ENCODE results near the gene SMIM26. TPM values are rescaled to one million over a fixed set of nuclear protein-coding genes. Genes with fewer than 3 reads are reported as not detected.

The SMIM26 gene
- total RNA-seq, 2 experiments from 2014 or later, result 56.5 to 56.6 TPM

GRCh38 chr20:18588574-18588933, 21.3 kb downstream of the SMIM26 start:
- Mint-ChIP-seq H3K27me3 (peaks cover 6% of the 10 kb centered on the region), H3K4me3 (peak overlapping the region; percentile 89), H3K36me3 (ENCODE audit: low read depth) (no peaks in the 10 kb centered on the region), H3K4me1 (ENCODE audit: low read depth) (peaks cover 29% of the 10 kb centered on the region), H3K27ac (peak overlapping the region; percentile 86), H3K9me3 (no peaks in the 10 kb centered on the region)
- ChIA-PET CTCF (interaction anchor here (1.1 to 1.2 kb wide), 3 partner anchors 10 to 81 kb away, joined by 3 to 4 read pairs (median 3); partner anchors contain the start of gene SEC23B), POLR2A (interaction anchor here (0.7 to 1.5 kb wide), 5 partner anchors 11 to 122 kb away, joined by 3 to 4 read pairs (median 3); partner anchors contain the start of genes DZANK1 and POLR3F)
- ATAC-seq (no peak), DNase-seq (no peak)
- intact Hi-C loops (cut with micrococcal nuclease), result loop anchor here (5.0 kb wide), 1 partner anchor 81 kb away; the partner anchor contains the start of gene SEC23B
- no peak for TF ChIP-seq CTCF (IDR thresholded peaks at IDR 0.05)

DNA sequence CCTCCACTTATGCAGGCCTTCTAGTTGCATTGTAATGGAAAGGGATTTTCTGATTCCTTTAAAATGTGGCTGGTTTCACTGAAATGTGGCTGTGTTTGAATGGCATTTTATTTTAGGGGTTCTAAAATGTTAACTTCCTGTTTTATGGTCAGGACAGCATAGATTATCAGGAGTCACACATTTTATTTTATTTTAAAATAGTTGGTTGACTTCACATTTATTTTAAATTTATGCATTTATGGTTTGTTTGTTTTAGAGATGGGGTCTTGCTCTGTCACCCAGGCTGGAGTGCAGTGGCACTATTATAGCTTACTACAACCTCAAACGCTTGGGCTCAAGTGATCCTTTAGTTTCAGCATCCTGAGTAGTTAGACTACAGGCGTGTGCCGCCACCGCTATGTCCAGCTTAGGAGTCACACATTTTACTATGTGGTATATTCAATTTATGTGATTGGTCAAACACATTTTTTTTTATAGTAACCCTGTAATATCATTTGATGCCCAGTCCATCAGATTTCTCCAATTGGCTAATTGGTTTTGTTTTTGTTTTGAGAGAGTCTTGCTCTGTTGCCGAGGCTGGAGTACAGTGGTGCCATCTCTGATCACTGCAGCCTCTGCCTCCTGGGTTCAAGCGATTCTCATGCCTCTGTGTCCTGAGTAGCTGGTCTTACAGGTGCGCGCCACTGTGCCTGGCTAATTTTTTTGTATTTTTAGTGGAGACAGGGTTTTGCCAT, 22.9 kb downstream of the SMIM26 start:
- DNase-seq (no peak), ATAC-seq (no peak)
- H3K27ac Mint-ChIP-seq, result no peak overlapping the region
- no peaks in the 10 kb centered on the region for H3K36me3 Mint-ChIP-seq (ENCODE audit: low read depth)
- intact Hi-C loops (cut with micrococcal nuclease), result loop anchor here (5.0 kb wide), 1 partner anchor 83 kb away; the partner anchor contains the start of gene SEC23B
- ChIA-PET CTCF (interaction anchor here (0.6 to 1.2 kb wide), 2 partner anchors 9 to 83 kb away, joined by 3 read pairs; partner anchors contain the start of gene SEC23B), POLR2A (no interaction called here)
- H3K4me1 Mint-ChIP-seq (ENCODE audit: low read depth), result peaks cover 29% of the 10 kb centered on the region
- H3K4me3 Mint-ChIP-seq, result peak overlapping the region; percentile 89
- no peaks in the 10 kb centered on the region for H3K9me3 Mint-ChIP-seq
- H3K27me3 Mint-ChIP-seq, result no peaks in the 10 kb centered on the region
- no peak for TF ChIP-seq CTCF (IDR thresholded peaks at IDR 0.05)

DNA sequence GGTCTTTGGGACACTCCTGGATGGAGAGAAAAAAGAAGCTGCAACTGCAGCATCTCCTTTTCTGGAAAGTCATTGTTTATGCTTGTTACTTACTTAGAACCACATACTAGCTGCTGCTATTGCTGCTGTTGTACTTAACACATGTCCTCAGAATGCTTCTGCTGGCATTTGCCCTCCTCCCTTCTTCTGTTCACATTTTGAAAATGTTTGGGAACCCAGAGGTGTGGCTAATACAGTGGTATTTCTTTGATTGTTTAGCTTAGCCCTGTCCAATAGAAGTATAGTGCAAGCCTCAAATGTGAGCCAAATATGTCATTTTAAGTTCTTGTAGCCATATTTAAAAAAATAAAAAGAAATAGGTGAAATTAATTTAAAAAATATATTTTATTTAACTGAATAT, 29.0 kb downstream of the SMIM26 start:
- no peak for ATAC-seq
- Mint-ChIP-seq H3K27me3 (no peaks in the 10 kb centered on the region), H3K9me3 (no peaks in the 10 kb centered on the region), H3K36me3 (ENCODE audit: low read depth) (peaks cover 16% of the 10 kb centered on the region), H3K27ac (no peak overlapping the region), H3K4me1 (ENCODE audit: low read depth) (no peaks in the 10 kb centered on the region), H3K4me3 (no peak overlapping the region)
- CTCF ChIA-PET, result interaction anchor here (1.3 kb wide), 1 partner anchor 38 kb away, joined by 3 read pairs; no protein-coding TSS in a partner anchor
- POLR2A ChIA-PET, result no interaction called here
- intact Hi-C loops (cut with micrococcal nuclease), result no loop called here
- no peak for TF ChIP-seq CTCF (IDR thresholded peaks at IDR 0.05)
- no peak for DNase-seq

DNA sequence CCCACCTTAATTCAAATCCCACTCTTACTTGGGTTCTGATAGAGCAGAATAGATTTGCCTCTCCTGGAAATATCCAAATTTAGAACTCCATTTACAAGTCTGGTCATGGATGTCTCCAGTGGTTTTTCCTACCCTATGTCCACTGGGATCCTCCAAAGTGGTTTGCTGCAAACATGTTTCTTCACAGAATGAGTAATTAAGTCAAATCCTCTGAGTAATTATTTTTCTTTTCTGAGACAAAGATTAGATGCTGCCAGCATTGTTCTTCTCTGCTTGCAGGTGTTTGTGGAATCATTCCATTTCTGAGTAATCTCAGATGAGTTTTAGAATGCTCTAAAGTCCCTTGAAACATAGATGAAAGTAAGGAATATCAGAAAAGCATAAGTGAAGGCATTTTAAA, 42.5 kb downstream of the SMIM26 start:
- Mint-ChIP-seq H3K36me3 (ENCODE audit: low read depth) (peaks cover 4% of the 10 kb centered on the region), H3K27ac (no peak overlapping the region), H3K4me3 (no peak overlapping the region), H3K4me1 (ENCODE audit: low read depth) (peaks cover 7% of the 10 kb centered on the region), H3K27me3 (no peaks in the 10 kb centered on the region), H3K9me3 (no peaks in the 10 kb centered on the region)
- POLR2A ChIA-PET, result no interaction called here
- DNase-seq (no peak), ATAC-seq (no peak)
- intact Hi-C loops (cut with micrococcal nuclease), result no loop called here
- CTCF ChIA-PET, result no interaction called here
- no peak for TF ChIP-seq CTCF (IDR thresholded peaks at IDR 0.05)

DNA sequence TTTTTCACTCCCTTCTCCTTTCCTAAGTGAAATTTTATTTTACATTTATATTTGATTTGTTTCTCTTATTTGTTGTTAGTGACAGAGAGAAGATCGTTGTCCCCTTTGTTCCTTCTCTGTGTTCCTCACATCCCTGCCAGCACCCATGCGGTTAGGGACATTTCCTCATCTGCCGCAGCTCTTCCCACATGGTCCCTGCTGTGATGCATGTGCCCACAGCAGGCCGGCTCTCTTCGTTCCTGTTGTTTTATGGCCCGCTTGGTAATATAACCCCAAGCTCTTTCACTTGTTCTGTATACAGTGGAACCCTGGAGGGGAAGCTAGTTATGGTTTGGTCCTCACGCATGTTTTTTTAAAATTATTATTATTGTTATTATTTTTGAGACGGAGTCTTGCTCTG, 44.3 kb downstream of the SMIM26 start:
- ChIA-PET POLR2A (no interaction called here), CTCF (interaction anchor here (0.6 to 1.3 kb wide), 2 partner anchors 12 to 17 kb away, joined by 3 to 4 read pairs; no protein-coding TSS in a partner anchor)
- H3K36me3 Mint-ChIP-seq (ENCODE audit: low read depth), result peaks cover 10% of the 10 kb centered on the region
- TF ChIP-seq CTCF (IDR thresholded peaks at IDR 0.05), result no peak
- H3K4me1 Mint-ChIP-seq (ENCODE audit: low read depth), result peaks cover 11% of the 10 kb centered on the region
- DNase-seq, result no peak
- intact Hi-C loops (cut with micrococcal nuclease), result no loop called here
- no peak for ATAC-seq
- H3K27me3 Mint-ChIP-seq, result no peaks in the 10 kb centered on the region
- no peak overlapping the region for H3K27ac Mint-ChIP-seq
- H3K4me3 Mint-ChIP-seq, result no peak overlapping the region
- H3K9me3 Mint-ChIP-seq, result no peaks in the 10 kb centered on the region
